Fibroblast of lung (primary cell): ENCODE measurements around the gene SLC22A5.

Experiments
- CTCF ChIP-seq, 2 donors: IDR thresholded peaks in 1 of 2; conservative IDR thresholded peaks in 1 of 2; 1 replicate in 1 of 2; 2 replicates in 1 of 2; pipeline ENCODE4 v1.5.1; 2011 to 2012; ENCODE audit warnings: low read length in 2 of 2, control low read depth in 1 of 2, inconsistent platforms in 1 of 2, low read depth in 1 of 2, mild to moderate bottlenecking in 1 of 2
- EZH2 ChIP-seq: IDR thresholded peaks from 2 replicates; pipeline ENCODE4 v1.5.1; 2012; ENCODE audit warnings: low read length, control low read depth, mild to moderate bottlenecking; ENCODE audit errors: missing control alignments

- TF ChIP-seq CTCF (conservative IDR thresholded peaks at IDR 0.05 in 1 of 2, IDR thresholded peaks at IDR 0.05 in 1 of 2; ENCODE audit: low read depth in 1 of 2, low read length in 2 of 2) (no peak), EZH2 (no peak)
Measured at GRCh38 chr5:132389585-132390286, 20.2 kb downstream of the SLC22A5 start.
